Right atrium auricular region (tissue), 2 donors: Measurements from ENCODE around the gene CRLF2. TPM values are rescaled to one million over a fixed set of nuclear protein-coding genes. Genes with fewer than 3 reads are reported as not detected.
"Not testable (repeated sequence)": the region's sequence is repeated elsewhere in the genome, so short reads cannot be mapped to it uniquely, and the experiment has no call there.

ENCODE experiments used
- DNase-seq: peaks from one replicate; pipeline ENCODE4 v3.0.0-alpha.2; 2019; ENCODE audit warnings: low spot score
- H3K27ac ChIP-seq, 2 donors: fragments of 200-600 bp; sonication (generic); 1 replicate in 1 of 2; 2 replicates in 1 of 2; pipeline ENCODE4 v1.5.1; 2016 to 2019
- H3K27me3 ChIP-seq, 2 donors: fragments of 200-600 bp; sonication (generic); one replicate each; pipeline versions ENCODE4 v1.5.1 to v1.6.0; 2017 to 2019
- H3K36me3 ChIP-seq: fragments of 200-600 bp; sonication (generic); one replicate; pipeline ENCODE4 v1.5.1; 2016
- H3K4me1 ChIP-seq, 2 donors: fragments of 200-600 bp; sonication (generic); one replicate each; pipeline versions ENCODE4 v1.5.1 to v1.6.0; 2017 to 2019
- H3K4me3 ChIP-seq, 2 donors: fragments of 200-600 bp; sonication (generic); 1 replicate in 1 of 2; 2 replicates in 1 of 2; pipeline ENCODE4 v1.5.1; 2017 to 2019; ENCODE audit warnings: mild to moderate bottlenecking in 1 of 2, moderate library complexity in 1 of 2
- H3K9me3 ChIP-seq, 2 donors: fragments of 200-600 bp; sonication (generic); one replicate each; pipeline ENCODE4 v1.5.1; 2019
- total RNA-seq, 2 donors: library from RNA; depleted of rRNA; stranded (reverse); fragments of >200 nt; gene quantifications; one replicate each; pipeline ENCODE4 v1.1.0, GENCODE V29; 2016
- TF ChIP-seq, protein P1 (sequence below), 2 donors: fragments of 200-600 bp; sonication (generic); IDR thresholded peaks; one replicate each; pipeline ENCODE4 v1.5.1; 2019; ENCODE audit warnings: antibody characterized with exemption in 2 of 2

Gene CRLF2
- total RNA-seq, 2 donors from 2014 or later: not detected

GRCh38 chrX:1182211-1182610 lies 30.2 kb downstream of the CRLF2 start:
- Histone ChIP-seq H3K27me3 (no peaks in the 10 kb centered on the region), H3K4me1 (no peaks in the 10 kb centered on the region), H3K27ac (no peak overlapping the region), H3K36me3 (no peaks in the 10 kb centered on the region), H3K9me3 (no peaks in the 10 kb centered on the region), H3K4me3 (no peak overlapping the region)
- DNase-seq: no peak
- TF ChIP-seq, protein P1, sequence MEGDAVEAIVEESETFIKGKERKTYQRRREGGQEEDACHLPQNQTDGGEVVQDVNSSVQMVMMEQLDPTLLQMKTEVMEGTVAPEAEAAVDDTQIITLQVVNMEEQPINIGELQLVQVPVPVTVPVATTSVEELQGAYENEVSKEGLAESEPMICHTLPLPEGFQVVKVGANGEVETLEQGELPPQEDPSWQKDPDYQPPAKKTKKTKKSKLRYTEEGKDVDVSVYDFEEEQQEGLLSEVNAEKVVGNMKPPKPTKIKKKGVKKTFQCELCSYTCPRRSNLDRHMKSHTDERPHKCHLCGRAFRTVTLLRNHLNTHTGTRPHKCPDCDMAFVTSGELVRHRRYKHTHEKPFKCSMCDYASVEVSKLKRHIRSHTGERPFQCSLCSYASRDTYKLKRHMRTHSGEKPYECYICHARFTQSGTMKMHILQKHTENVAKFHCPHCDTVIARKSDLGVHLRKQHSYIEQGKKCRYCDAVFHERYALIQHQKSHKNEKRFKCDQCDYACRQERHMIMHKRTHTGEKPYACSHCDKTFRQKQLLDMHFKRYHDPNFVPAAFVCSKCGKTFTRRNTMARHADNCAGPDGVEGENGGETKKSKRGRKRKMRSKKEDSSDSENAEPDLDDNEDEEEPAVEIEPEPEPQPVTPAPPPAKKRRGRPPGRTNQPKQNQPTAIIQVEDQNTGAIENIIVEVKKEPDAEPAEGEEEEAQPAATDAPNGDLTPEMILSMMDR (IDR thresholded peaks at IDR 0.05): no peak

- H3K27me3 ChIP-seq, H3K27ac ChIP-seq, H3K4me1 ChIP-seq, DNase-seq, H3K4me3 ChIP-seq, H3K36me3 ChIP-seq, H3K9me3 ChIP-seq: not testable (repeated sequence)
Observed at GRCh38 chrX:1181661-1182060, 30.8 kb downstream of the CRLF2 start.

DNA sequence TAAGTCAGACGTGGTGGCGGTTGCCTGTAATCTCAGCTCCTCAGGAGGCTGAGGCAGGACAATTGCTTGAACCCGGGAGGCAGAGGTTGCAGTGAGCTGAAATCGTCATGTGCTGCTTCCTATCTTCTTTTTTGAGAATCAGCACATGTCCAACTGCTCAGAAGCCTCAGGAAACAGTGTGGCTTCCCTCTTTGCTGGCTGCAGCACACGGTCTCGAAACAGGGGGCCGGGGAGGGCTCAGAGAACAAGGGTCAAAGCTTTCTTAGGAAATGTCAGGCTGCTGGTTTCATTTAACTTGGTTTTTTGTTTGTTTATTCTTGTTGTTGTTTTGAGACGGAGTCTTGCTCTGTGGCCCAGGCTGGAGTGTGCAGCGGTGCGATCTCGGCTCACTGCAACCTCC lies 31.3 kb downstream of the CRLF2 start:
- no peak overlapping the region for H3K4me3 ChIP-seq
- H3K27me3 ChIP-seq: no peaks in the 10 kb centered on the region
- DNase-seq: no peak
- TF ChIP-seq, protein P1 (IDR thresholded peaks at IDR 0.05): no peak
- no peaks in the 10 kb centered on the region for H3K4me1 ChIP-seq
- H3K9me3 ChIP-seq: no peaks in the 10 kb centered on the region
- H3K27ac ChIP-seq: no peak overlapping the region
- no peaks in the 10 kb centered on the region for H3K36me3 ChIP-seq

DNA sequence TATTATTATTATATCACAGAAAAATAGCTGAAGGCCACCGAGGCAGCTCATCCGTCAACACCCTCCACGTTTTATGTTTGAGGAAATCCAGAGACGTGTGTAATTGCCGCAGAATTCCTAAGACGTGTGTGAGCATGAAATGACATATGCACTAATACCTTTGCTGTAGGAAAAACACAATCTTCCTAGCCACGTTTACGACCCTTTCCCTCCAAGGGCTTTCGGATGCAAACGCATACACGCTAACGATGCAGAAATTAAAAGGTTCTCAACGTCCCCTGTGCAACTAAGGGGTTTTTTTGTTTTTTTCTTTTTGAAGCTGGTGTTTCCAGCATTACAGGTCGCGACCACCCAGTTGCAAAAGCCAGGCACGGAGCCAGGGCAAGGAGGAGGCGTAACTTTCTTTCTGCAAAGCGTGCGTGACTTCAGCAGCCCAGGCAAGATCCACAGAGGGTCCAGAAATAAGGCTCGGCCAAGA lies 33.8 kb downstream of the CRLF2 start:
- no peaks in the 10 kb centered on the region for H3K27me3 ChIP-seq
- H3K36me3 ChIP-seq: no peaks in the 10 kb centered on the region
- H3K4me3 ChIP-seq: no peak overlapping the region
- no peaks in the 10 kb centered on the region for H3K9me3 ChIP-seq
- TF ChIP-seq, protein P1 (IDR thresholded peaks at IDR 0.05): no peak
- no peak for DNase-seq
- H3K27ac ChIP-seq: no peak overlapping the region
- H3K4me1 ChIP-seq: no peaks in the 10 kb centered on the region

- not testable (repeated sequence) for H3K27me3 ChIP-seq, H3K4me3 ChIP-seq, H3K27ac ChIP-seq, DNase-seq, H3K4me1 ChIP-seq, H3K36me3 ChIP-seq, H3K9me3 ChIP-seq
Observed at GRCh38 chrX:1176531-1177320, 35.7 kb downstream of the CRLF2 start.

- H3K4me3 ChIP-seq, H3K27me3 ChIP-seq, H3K36me3 ChIP-seq, H3K9me3 ChIP-seq, H3K27ac ChIP-seq, DNase-seq, H3K4me1 ChIP-seq: not testable (repeated sequence)
Observed at GRCh38 chrX:1174609-1175545, 37.6 kb downstream of the CRLF2 start.

DNA sequence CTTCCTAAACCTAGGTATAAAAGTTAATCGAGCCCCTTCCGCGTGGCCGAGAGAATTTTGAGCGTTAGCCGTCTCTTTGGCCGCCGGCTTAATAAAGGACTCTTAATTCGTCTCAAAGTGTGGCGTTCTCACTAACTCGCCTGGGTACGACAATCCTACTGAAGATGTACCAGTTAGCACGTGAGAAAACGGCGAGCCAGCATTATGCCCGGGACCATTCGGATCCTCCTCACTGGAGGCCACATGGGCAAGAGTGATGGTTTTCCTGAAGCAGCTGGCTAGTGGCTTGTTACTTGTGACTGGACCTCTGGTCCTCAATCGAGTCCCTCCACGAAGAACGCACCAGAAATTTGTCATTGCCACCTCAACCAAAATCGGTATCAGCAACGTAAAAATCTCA lies 39.0 kb downstream of the CRLF2 start:
- H3K27ac ChIP-seq, H3K4me1 ChIP-seq, H3K4me3 ChIP-seq, DNase-seq, H3K36me3 ChIP-seq, H3K27me3 ChIP-seq, H3K9me3 ChIP-seq: not testable (repeated sequence)
